K562 (cell line): Measurements from ENCODE around the gene TIMM44. TPM values are rescaled to one million over a fixed set of nuclear protein-coding genes. Genes with fewer than 3 reads are reported as not detected.

Source experiments
- KLF10 ChIP-seq: fragments of 250-450 bp; sonication (Bioruptor Pico); IDR thresholded peaks from 2 replicates; pipeline ENCODE4 v1.6.1; 2021; ENCODE audit warnings: matching md5 sums
- RFX7 ChIP-seq: fragments of 250-450 bp; sonication (Bioruptor Pico); IDR thresholded peaks from 2 replicates; pipeline ENCODE4 v1.5.1; 2021; ENCODE audit warnings: mild to moderate bottlenecking
- polyA plus RNA-seq, 8 experiments: library from polyadenylated mRNA; depleted of rRNA in 4 of 8; stranded (reverse) in 5 of 8; unstranded in 3 of 8; fragments of >200 nt; fragmentation: Nextera tagmentation in 2 of 8; fragmentation: Illumina TruSeq in 1 of 8; extraction: Ambion mirVana in 2 of 8; extraction: Trizol in 1 of 8; gene quantifications; 2 replicates each; pipeline versions ENCODE4 v1.2.1 to v1.2.3, GENCODE V29; 2011 to 2014; ENCODE audit warnings: inconsistent platforms in 1 of 8, missing spikeins in 1 of 8
- total RNA-seq, 7 experiments: library from RNA; depleted of rRNA in 6 of 7; stranded (reverse); fragments of >200 nt in 6 of 7; fragmentation: Illumina TruSeq in 2 of 7; extraction: Trizol in 2 of 7; gene quantifications; 2 replicates each; pipeline versions ENCODE4 v1.2.1 to v1.2.3, GENCODE V29; 2011 to 2021; ENCODE audit warnings: low replicate concordance in 1 of 7
- TF ChIP-seq, protein P1 (sequence below): fragments of 200-400 bp; formaldehyde crosslinking; IDR thresholded peaks from 2 replicates; pipeline ENCODE4 v1.6.1; 2017; ENCODE audit warnings: mild to moderate bottlenecking, low read depth, low read length, moderate library complexity
- TF ChIP-seq, protein P2 (sequence below): fragments of 450-650 bp; IDR thresholded peaks from 2 replicates; pipeline ENCODE4 v1.6.1; 2016; ENCODE audit warnings: mild to moderate bottlenecking
- TF ChIP-seq, protein P3 (sequence below): IDR thresholded peaks from 2 replicates; pipeline ENCODE4 v1.6.1; 2011; ENCODE audit warnings: borderline replicate concordance, low read depth, mild to moderate bottlenecking, moderate library complexity, low read length; ENCODE audit not compliant: insufficient read depth, poor library complexity, severe bottlenecking
- TF ChIP-seq, protein P4 (sequence below): fragments of 250-450 bp; sonication (Bioruptor Pico); IDR thresholded peaks from 2 replicates; pipeline ENCODE4 v1.8.0; 2021; ENCODE audit warnings: moderate library complexity, mild to moderate bottlenecking, inconsistent platforms
- TF ChIP-seq, protein P5 (sequence below): fragments of 450-650 bp; IDR thresholded peaks from 2 replicates; pipeline ENCODE4 v1.6.1; 2018; ENCODE audit not compliant: partially characterized antibody
- TF ChIP-seq, protein P6 (sequence below): fragments of 450-650 bp; IDR thresholded peaks from 2 replicates; pipeline ENCODE4 v1.7.0; 2016; ENCODE audit warnings: borderline replicate concordance
- TF ChIP-seq, protein P7 (sequence below): fragments of 450-650 bp; IDR thresholded peaks from 2 replicates; pipeline ENCODE4 v1.6.1; 2016; ENCODE audit warnings: borderline replicate concordance

Gene TIMM44
- total and polyA plus RNA-seq, 9 of the 15 experiments (the other 6 are each of a cell fraction or from before 2014, with no cell fraction given): 10.3 to 231 (median 89.3) TPM

DNA sequence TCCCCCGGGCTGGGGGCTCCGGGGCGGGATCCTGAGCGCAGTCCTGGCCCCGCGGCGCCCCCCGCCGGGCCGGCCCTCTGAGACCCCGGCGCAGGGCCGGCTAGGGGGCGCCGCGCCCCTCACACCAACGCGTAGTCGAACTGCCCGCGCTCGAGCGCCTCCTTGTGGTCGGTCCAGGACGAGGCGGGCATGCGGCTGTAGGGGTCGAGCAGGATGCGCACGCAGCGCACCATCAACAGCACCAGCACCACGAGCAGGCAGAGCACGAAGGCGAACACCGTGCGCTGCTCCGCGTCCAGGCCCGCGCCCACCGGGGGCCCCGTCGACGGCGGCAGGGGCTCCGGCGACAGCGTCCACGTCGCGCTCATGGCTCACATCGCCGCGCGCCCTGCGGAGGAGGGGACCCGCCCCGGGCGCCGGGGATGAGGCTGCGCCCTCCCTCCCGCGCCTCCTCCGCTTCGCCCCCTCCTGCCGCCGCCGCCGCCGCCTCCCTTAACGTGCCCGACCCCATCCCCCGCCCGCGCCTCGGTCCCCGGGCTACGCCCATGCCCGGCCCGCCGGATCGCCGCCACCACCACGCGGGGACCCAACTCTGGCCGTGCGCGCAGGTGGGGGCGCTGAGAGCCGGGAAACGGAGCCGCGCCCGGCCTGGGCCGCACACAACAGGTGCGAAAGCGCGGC is 18.2 kb downstream of the TIMM44 start (continued):
- TF ChIP-seq, protein P1, sequence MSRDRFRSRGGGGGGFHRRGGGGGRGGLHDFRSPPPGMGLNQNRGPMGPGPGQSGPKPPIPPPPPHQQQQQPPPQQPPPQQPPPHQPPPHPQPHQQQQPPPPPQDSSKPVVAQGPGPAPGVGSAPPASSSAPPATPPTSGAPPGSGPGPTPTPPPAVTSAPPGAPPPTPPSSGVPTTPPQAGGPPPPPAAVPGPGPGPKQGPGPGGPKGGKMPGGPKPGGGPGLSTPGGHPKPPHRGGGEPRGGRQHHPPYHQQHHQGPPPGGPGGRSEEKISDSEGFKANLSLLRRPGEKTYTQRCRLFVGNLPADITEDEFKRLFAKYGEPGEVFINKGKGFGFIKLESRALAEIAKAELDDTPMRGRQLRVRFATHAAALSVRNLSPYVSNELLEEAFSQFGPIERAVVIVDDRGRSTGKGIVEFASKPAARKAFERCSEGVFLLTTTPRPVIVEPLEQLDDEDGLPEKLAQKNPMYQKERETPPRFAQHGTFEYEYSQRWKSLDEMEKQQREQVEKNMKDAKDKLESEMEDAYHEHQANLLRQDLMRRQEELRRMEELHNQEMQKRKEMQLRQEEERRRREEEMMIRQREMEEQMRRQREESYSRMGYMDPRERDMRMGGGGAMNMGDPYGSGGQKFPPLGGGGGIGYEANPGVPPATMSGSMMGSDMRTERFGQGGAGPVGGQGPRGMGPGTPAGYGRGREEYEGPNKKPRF: no peak
- TF ChIP-seq, protein P2, sequence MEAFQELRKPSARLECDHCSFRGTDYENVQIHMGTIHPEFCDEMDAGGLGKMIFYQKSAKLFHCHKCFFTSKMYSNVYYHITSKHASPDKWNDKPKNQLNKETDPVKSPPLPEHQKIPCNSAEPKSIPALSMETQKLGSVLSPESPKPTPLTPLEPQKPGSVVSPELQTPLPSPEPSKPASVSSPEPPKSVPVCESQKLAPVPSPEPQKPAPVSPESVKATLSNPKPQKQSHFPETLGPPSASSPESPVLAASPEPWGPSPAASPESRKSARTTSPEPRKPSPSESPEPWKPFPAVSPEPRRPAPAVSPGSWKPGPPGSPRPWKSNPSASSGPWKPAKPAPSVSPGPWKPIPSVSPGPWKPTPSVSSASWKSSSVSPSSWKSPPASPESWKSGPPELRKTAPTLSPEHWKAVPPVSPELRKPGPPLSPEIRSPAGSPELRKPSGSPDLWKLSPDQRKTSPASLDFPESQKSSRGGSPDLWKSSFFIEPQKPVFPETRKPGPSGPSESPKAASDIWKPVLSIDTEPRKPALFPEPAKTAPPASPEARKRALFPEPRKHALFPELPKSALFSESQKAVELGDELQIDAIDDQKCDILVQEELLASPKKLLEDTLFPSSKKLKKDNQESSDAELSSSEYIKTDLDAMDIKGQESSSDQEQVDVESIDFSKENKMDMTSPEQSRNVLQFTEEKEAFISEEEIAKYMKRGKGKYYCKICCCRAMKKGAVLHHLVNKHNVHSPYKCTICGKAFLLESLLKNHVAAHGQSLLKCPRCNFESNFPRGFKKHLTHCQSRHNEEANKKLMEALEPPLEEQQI: no peak
- TF ChIP-seq, protein P3, sequence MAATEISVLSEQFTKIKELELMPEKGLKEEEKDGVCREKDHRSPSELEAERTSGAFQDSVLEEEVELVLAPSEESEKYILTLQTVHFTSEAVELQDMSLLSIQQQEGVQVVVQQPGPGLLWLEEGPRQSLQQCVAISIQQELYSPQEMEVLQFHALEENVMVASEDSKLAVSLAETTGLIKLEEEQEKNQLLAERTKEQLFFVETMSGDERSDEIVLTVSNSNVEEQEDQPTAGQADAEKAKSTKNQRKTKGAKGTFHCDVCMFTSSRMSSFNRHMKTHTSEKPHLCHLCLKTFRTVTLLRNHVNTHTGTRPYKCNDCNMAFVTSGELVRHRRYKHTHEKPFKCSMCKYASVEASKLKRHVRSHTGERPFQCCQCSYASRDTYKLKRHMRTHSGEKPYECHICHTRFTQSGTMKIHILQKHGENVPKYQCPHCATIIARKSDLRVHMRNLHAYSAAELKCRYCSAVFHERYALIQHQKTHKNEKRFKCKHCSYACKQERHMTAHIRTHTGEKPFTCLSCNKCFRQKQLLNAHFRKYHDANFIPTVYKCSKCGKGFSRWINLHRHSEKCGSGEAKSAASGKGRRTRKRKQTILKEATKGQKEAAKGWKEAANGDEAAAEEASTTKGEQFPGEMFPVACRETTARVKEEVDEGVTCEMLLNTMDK: peak; percentile 94
- TF ChIP-seq, protein P4, sequence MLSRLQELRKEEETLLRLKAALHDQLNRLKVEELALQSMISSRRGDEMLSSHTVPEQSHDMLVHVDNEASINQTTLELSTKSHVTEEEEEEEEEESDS: no peak
- no peak for TF ChIP-seq KLF10
- TF ChIP-seq, protein P5, sequence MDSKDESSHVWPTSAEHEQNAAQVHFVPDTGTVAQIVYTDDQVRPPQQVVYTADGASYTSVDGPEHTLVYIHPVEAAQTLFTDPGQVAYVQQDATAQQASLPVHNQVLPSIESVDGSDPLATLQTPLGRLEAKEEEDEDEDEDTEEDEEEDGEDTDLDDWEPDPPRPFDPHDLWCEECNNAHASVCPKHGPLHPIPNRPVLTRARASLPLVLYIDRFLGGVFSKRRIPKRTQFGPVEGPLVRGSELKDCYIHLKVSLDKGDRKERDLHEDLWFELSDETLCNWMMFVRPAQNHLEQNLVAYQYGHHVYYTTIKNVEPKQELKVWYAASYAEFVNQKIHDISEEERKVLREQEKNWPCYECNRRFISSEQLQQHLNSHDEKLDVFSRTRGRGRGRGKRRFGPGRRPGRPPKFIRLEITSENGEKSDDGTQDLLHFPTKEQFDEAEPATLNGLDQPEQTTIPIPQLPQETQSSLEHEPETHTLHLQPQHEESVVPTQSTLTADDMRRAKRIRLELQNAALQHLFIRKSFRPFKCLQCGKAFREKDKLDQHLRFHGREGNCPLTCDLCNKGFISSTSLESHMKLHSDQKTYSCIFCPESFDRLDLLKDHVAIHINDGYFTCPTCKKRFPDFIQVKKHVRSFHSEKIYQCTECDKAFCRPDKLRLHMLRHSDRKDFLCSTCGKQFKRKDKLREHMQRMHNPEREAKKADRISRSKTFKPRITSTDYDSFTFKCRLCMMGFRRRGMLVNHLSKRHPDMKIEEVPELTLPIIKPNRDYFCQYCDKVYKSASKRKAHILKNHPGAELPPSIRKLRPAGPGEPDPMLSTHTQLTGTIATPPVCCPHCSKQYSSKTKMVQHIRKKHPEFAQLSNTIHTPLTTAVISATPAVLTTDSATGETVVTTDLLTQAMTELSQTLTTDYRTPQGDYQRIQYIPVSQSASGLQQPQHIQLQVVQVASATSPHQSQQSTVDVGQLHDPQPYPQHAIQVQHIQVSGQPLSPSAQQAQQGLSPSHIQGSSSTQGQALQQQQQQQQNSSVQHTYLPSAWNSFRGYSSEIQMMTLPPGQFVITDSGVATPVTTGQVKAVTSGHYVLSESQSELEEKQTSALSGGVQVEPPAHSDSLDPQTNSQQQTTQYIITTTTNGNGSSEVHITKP: no peak
- TF ChIP-seq, protein P6, sequence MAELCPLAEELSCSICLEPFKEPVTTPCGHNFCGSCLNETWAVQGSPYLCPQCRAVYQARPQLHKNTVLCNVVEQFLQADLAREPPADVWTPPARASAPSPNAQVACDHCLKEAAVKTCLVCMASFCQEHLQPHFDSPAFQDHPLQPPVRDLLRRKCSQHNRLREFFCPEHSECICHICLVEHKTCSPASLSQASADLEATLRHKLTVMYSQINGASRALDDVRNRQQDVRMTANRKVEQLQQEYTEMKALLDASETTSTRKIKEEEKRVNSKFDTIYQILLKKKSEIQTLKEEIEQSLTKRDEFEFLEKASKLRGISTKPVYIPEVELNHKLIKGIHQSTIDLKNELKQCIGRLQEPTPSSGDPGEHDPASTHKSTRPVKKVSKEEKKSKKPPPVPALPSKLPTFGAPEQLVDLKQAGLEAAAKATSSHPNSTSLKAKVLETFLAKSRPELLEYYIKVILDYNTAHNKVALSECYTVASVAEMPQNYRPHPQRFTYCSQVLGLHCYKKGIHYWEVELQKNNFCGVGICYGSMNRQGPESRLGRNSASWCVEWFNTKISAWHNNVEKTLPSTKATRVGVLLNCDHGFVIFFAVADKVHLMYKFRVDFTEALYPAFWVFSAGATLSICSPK: no peak
- TF ChIP-seq, protein P7, sequence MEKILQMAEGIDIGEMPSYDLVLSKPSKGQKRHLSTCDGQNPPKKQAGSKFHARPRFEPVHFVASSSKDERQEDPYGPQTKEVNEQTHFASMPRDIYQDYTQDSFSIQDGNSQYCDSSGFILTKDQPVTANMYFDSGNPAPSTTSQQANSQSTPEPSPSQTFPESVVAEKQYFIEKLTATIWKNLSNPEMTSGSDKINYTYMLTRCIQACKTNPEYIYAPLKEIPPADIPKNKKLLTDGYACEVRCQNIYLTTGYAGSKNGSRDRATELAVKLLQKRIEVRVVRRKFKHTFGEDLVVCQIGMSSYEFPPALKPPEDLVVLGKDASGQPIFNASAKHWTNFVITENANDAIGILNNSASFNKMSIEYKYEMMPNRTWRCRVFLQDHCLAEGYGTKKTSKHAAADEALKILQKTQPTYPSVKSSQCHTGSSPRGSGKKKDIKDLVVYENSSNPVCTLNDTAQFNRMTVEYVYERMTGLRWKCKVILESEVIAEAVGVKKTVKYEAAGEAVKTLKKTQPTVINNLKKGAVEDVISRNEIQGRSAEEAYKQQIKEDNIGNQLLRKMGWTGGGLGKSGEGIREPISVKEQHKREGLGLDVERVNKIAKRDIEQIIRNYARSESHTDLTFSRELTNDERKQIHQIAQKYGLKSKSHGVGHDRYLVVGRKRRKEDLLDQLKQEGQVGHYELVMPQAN: no peak
- no peak for TF ChIP-seq RFX7 (CRISPR knock-in tag)
